Mesodermal cell (in vitro differentiated cells): Measurements from ENCODE around the gene HSD17B8.
A peak's percentile ranks its signal among the peaks of the same experiment; 100 is the strongest.

Experiments
- H3K27ac ChIP-seq: 2 replicates; pipeline ENCODE4 v1.7.0; 2013; ENCODE audit warnings: mild to moderate bottlenecking, low read depth, low read length, moderate library complexity; ENCODE audit not compliant: severe bottlenecking
- H3K36me3 ChIP-seq: 2 replicates; pipeline ENCODE4 v1.7.1; 2013; ENCODE audit warnings: mild to moderate bottlenecking, low read length, moderate library complexity; ENCODE audit not compliant: control insufficient read depth, insufficient read depth
- H3K4me1 ChIP-seq: one replicate; pipeline ENCODE4 v1.7.1; 2013; ENCODE audit warnings: mild to moderate bottlenecking, low read length; ENCODE audit not compliant: insufficient read depth, control insufficient read depth, poor library complexity, severe bottlenecking
- H3K4me3 ChIP-seq: 2 replicates; pipeline ENCODE4 v1.7.0; 2013; ENCODE audit warnings: low read length, control low read depth, mild to moderate bottlenecking; ENCODE audit not compliant: insufficient read depth, poor library complexity, severe bottlenecking; ENCODE audit errors: extremely low read depth
- H3K9me3 ChIP-seq: 2 replicates; pipeline ENCODE4 v1.7.1; 2013; ENCODE audit warnings: mild to moderate bottlenecking, low read length, moderate library complexity; ENCODE audit not compliant: control insufficient read depth
- WGBS, 2 experiments: methylation state at CpG; one replicate each; pipeline ENCODE4 v1.1.5; 2013; ENCODE audit warnings: missing lambda C conversion rate in 2 of 2; ENCODE audit not compliant: insufficient coverage in 2 of 2; 5-methylcytosine and 5-hydroxymethylcytosine counted together

Gene HSD17B8

DNA sequence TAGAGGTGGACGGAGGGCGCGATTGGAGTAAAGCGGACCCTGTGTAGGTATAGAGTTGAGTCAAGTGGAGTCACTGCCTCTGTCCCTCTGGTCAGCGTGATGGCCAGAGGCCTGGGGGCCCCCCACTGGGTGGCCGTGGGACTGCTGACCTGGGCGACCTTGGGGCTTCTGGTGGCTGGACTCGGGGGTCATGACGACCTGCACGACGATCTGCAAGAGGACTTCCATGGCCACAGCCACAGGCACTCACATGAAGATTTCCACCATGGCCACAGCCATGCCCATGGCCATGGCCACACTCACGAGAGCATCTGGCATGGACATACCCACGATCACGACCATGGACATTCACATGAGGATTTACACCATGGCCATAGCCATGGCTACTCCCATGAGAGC, 3.3 kb upstream of the HSD17B8 start:
- Histone ChIP-seq H3K4me1 (peaks cover 21% of the 10 kb centered on the region), H3K4me3 (peak overlapping the region; percentile 95), H3K36me3 (peaks cover 44% of the 10 kb centered on the region), H3K27ac (peak overlapping the region; percentile 99), H3K9me3 (no peaks in the 10 kb centered on the region)
- WGBS, 2 experiments: 4 to 6% methylated on average over 13 to 14 of the region's 14 CpGs

DNA sequence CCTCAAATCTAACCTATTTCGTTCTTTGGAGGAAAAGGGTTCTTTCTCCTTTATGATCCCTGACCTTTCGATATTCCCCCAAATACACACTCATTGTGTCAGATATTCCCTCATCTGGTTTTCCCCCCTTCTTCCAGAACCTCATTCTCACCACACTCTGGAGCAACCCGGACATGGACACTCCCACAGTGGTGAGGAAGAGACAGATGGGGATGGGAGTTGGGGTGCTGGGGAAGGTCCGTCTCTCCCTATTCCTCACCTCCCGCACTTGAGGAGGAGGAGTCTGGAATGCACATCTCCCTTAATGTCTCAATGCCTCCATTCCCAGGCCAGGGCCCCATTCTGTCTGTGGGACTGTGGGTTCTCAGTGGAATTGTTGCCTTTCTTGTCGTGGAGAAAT, 2.5 kb upstream of the HSD17B8 start:
- peaks cover 29% of the 10 kb centered on the region for H3K4me1 ChIP-seq
- H3K4me3 ChIP-seq: peak overlapping the region; percentile 95
- peaks cover 36% of the 10 kb centered on the region for H3K36me3 ChIP-seq
- no peak overlapping the region for H3K27ac ChIP-seq
- 88 to 100% methylated on average over 2 to 3 of the region's 6 CpGs for WGBS, 2 experiments
- H3K9me3 ChIP-seq: no peaks in the 10 kb centered on the region

DNA sequence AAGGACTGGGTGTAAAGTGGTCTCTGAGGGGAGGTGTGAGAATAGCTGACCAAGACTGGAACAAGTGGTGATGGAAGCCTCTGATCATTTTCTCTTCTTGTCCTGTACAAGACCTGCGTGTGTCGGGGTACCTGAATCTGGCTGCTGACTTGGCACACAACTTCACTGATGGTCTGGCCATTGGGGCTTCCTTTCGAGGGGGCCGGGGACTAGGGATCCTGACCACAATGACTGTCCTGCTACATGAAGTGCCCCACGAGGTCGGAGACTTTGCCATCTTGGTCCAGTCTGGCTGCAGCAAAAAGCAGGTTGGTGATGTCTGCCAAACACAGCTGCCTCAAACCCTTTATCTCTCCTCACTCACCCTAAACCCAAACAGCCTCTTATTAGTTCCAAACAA, 1.7 kb upstream of the HSD17B8 start:
- Histone ChIP-seq H3K36me3 (peaks cover 32% of the 10 kb centered on the region), H3K4me1 (peaks cover 30% of the 10 kb centered on the region), H3K27ac (no peak overlapping the region), H3K4me3 (no peak overlapping the region), H3K9me3 (no peaks in the 10 kb centered on the region)
- 97 to 100% methylated on average over 6 of the region's 6 CpGs for WGBS, 2 experiments

DNA sequence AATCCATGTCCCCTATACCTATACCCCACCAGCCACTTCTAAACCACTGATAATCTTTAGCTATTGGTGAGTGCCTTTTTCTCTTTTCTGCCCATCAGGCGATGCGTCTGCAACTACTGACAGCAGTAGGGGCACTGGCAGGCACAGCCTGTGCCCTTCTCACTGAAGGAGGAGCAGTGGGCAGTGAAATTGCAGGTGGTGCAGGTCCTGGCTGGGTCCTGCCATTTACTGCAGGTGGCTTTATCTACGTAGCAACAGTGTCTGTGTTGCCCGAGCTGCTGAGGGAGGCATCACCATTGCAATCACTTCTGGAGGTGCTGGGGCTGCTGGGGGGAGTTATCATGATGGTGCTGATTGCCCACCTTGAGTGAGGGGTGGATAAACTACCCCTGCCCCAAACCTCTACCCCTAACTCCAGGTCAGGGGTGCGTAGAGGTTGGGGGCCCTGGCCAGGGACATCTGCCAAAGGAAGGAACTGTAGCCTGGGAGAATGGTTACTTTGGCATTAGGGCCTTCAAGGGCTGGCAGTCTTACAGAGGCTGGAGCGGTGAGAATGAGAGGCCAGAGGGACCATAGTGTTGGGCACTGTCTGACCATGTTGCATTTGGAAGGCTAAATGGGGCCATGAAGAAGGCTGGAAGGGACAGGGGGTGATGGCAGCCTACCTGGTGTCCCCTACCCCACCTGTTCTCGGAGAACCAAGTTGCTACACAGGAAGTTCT, 851 bp upstream of the HSD17B8 start:
- H3K27ac ChIP-seq: peak overlapping the region; percentile 13

DNA sequence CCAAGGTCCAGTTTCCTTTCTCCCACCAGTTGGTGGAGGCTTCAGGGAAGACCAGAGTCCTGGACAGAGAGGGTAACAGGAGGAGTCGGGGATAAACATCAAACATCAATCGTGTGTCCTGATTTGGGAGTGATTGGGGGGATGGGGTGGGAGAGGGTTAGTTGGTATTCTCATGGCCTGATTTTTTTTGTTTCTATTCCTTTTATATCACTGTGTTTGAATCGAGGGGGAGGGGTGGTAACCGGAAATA, 365 bp upstream of the HSD17B8 start:
- Histone ChIP-seq H3K4me1 (peaks cover 30% of the 10 kb centered on the region), H3K27ac (peak overlapping the region; percentile 13), H3K36me3 (peaks cover 32% of the 10 kb centered on the region), H3K9me3 (no peaks in the 10 kb centered on the region), H3K4me3 (no peak overlapping the region)
- 0% methylated on average over 1 of the region's 4 CpGs; no CpG with 5 or more reads in 1 of the 2 experiments for WGBS, 2 experiments

More for the DNA sequence above, 851 bp upstream of the HSD17B8 start:
- no peak overlapping the region for H3K4me3 ChIP-seq
- 96 to 100% methylated on average over 2 to 5 of the region's 7 CpGs for WGBS, 2 experiments
- peaks cover 30% of the 10 kb centered on the region for H3K4me1 ChIP-seq
- H3K36me3 ChIP-seq: peaks cover 32% of the 10 kb centered on the region
- H3K9me3 ChIP-seq: no peaks in the 10 kb centered on the region

DNA sequence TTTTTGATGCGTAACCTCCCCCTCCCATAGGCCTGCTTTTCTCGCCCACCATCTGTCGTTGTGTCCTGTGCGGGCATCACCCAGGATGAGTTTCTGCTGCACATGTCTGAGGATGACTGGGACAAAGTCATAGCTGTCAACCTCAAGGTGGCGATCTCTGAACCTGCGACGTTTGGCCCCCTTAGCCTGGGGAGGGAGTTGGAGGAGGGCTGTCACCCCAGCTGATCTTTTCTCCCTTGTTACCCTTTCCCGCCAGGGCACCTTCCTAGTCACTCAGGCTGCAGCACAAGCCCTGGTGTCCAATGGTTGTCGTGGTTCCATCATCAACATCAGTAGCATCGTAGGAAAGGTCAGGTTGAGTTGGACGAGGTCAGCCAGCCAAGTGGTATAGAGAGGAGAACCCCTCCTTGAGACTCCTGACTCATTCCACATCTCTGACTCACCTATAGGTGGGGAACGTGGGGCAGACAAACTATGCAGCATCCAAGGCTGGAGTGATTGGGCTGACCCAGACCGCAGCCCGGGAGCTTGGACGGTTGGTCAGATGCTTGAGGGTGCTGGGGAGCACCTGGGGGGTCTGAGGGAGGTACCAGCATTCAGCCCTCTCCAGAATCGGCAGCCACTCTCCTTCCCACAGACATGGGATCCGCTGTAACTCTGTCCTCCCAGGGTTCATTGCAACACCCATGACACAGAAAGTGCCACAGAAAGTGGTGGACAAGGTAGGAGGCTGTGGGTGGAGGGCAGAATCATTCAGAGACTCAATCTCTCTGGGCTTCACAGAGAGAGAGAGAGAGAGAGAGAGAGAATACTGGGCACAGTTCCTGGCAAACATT, 954 bp downstream of the HSD17B8 start:
- no peaks in the 10 kb centered on the region for H3K9me3 ChIP-seq
- WGBS, 2 experiments: 0 to 7% methylated on average over 3 of the region's 17 CpGs
- peaks cover 30% of the 10 kb centered on the region for H3K4me1 ChIP-seq
- peak overlapping the region; percentile 58 for H3K4me3 ChIP-seq
- H3K36me3 ChIP-seq: peaks cover 41% of the 10 kb centered on the region
- H3K27ac ChIP-seq: peak overlapping the region; percentile 18

DNA sequence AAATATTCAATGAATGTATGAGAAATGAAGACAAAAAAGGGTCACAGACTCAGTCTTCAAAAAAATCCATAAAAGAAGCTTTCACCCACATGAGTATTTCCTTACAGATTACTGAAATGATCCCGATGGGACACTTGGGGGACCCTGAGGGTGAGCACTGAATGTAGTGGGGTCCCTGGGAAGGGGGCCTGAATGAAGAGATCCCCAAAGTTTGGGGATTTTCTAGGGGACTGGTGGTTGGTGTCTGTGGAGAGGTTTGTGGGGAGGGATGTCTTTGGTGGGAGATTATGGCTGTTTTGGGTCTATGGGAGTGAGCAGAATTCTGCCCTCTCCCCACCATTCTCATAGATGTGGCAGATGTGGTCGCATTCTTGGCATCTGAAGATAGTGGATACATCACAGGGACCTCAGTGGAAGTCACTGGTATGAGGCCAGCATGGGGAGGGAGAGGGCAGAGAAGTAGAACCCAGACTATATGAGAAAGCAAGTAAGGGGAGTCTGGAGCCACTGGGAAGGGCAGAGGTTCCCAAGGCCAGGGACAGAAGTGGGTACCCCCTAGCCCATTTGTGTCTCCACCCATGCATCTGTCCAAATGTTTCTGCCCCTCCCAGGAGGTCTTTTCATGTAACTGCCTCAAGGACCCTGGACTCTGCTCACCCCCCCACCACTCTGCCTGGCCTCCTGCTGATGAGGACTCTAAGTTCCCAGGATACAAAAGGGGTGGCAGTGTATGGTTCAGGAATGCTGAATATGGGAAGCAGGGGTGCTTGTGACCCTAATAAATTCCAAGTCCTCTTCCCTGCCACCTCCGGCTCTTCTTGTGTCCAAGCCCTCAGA, 1.8 kb downstream of the HSD17B8 start:
- Histone ChIP-seq H3K4me1 (peaks cover 30% of the 10 kb centered on the region), H3K27ac (peak overlapping the region; percentile 71), H3K4me3 (peak overlapping the region; percentile 90), H3K9me3 (no peaks in the 10 kb centered on the region), H3K36me3 (peaks cover 47% of the 10 kb centered on the region)
- WGBS, 2 experiments: 71% methylated on average over 1 of the region's 3 CpGs; no CpG with 5 or more reads in 1 of the 2 experiments

DNA sequence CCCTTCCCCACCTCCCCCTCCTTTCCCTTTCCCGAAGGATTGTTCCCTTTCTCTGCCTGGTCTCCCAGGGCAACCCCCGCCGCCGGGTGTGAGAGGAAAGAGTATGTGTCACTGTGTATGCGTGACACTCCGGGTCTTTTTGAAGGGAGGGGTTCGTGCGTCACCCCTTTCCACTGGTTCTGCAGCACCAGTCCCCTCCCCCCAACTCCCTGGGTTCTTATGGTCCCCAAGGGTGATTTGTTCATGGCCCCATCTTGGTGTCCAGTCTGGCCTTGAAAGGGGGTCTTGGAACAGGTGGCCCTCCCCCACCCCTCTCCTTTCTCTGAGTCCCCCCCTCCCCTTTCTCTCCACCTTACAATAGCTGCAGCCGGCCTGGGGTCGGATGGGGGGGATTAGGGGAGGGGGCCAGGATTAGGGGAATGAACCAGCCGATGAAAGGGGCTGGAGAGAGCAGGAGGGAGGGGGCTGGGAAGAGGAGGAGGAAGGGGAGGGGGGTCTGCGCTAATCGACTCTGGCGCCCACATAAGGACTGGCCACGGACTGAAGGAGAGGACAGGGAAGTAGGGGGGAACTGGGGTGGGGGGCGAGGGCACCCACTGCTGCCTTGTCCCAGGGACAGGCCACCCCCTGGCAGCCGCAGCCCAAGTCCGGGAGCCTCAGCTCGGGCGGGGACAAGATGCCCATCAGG, 2.6 kb downstream of the HSD17B8 start:
- WGBS, 2 experiments: 6% methylated on average over 8 of the region's 20 CpGs; no CpG with 5 or more reads in 1 of the 2 experiments
- Histone ChIP-seq H3K9me3 (no peaks in the 10 kb centered on the region), H3K36me3 (peaks cover 47% of the 10 kb centered on the region), H3K4me3 (peak overlapping the region; percentile 90), H3K27ac (peak overlapping the region; percentile 87), H3K4me1 (peaks cover 26% of the 10 kb centered on the region)

DNA sequence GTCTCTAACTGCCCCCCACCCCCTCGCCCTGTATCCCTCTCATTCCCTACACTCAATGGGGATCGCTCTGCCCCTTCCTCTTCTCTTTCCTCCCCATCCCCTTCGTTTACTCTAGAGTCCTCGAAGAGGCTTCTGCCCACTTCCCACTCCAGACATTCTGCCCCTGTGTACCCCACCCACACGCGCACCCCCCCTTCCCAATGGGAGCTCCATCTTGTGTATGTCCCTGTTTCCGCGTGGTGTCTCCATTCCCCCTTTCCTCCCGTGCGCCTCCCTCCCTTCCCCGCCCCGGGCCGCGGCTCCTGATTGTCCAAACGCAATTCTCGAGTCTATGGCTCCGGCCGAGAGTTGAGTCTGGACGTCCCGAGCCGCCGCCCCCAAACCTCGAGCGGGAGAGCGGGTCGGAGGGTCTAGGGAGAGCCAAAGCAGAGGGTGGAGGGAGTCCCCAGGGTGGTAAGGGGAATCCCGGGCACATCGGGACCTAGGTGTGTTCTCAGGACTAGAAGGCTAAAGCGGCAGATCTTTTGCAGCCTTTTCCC, 3.2 kb downstream of the HSD17B8 start:
- 2 to 3% methylated on average over 6 to 19 of the region's 29 CpGs for WGBS, 2 experiments
- Histone ChIP-seq H3K9me3 (no peaks in the 10 kb centered on the region), H3K4me3 (peak overlapping the region; percentile 90), H3K27ac (peak overlapping the region; percentile 87), H3K36me3 (peaks cover 45% of the 10 kb centered on the region), H3K4me1 (peaks cover 27% of the 10 kb centered on the region)
